Measurements from ENCODE around the gene ENC1. TPM values are rescaled to one million over a fixed set of nuclear protein-coding genes. Genes with fewer than 3 reads are reported as not detected.

ENC1 gene
- polyA plus RNA-seq, 1 donor (not counting 4 experiments of a cell fraction or from before 2014, with no cell fraction given): 68.1 TPM

GRCh38 chr5:74667396-74667795, 26.9 kb upstream of the ENC1 start:
- Histone ChIP-seq H3K4me1 (ENCODE audit: control insufficient read depth, extremely low read depth, insufficient read depth, low read length) (no peaks in the 10 kb centered on the region), H4K20me1 (ENCODE audit: control insufficient read depth, extremely low read depth, insufficient read depth, low read length) (no peaks in the 10 kb centered on the region), H3K79me2 (ENCODE audit: control insufficient read depth, insufficient read depth, low read length) (no peaks in the 10 kb centered on the region), H3K27ac (ENCODE audit: control insufficient read depth, insufficient read depth, low read length) (no peak overlapping the region), H3K9me1 (ENCODE audit: control insufficient read depth, extremely low read depth, insufficient read depth, low read length) (no peaks in the 10 kb centered on the region), H3K9ac (ENCODE audit: control insufficient read depth, extremely low read depth, insufficient read depth, low read length) (no peak overlapping the region), H3K36me3 (ENCODE audit: control insufficient read depth in 2 of 2, extremely low read depth in 1 of 2, insufficient read depth in 2 of 2, low read length in 2 of 2) (no peaks in the 10 kb centered on the region), H3K4me3 (ENCODE audit: control insufficient read depth in 2 of 3, extremely low read depth in 1 of 3, insufficient read depth in 2 of 3, low read depth in 1 of 3, low read length in 3 of 3) (no peak overlapping the region), H2AFZ (ENCODE audit: control insufficient read depth, low read length) (no peak overlapping the region), H3K9me3 (ENCODE audit: control insufficient read depth, low read depth, low read length) (no peaks in the 10 kb centered on the region), H3K4me2 (ENCODE audit: control insufficient read depth, extremely low read depth, insufficient read depth, low read depth, low read length) (no peak overlapping the region), H3K27me3 (ENCODE audit: control insufficient read depth, extremely low read depth, insufficient read depth, low read length) (no peaks in the 10 kb centered on the region)
- DNase-seq (ENCODE audit: low read depth, low spot score) (no peak), FAIRE-seq (no peak)
- dilution Hi-C loops (cut with MboI; ENCODE audit: extremely low pct_ligation_motif_present, low sequenced_read_pairs): no loop called here
- no peak for TF ChIP-seq EZH2 (IDR thresholded peaks at IDR 0.05; ENCODE audit: low read length)
- no peak for TF ChIP-seq CTCF (optimal IDR thresholded peaks at IDR 0.05 in 1 of 3, IDR thresholded peaks at IDR 0.05 in 1 of 3, conservative IDR thresholded peaks at IDR 0.05 in 1 of 3; ENCODE audit: extremely low read depth in 1 of 3, insufficient read depth in 2 of 3, low read length in 3 of 3)

GRCh38 chr5:74665816-74666215, 25.3 kb upstream of the ENC1 start:
- Histone ChIP-seq H2AFZ (ENCODE audit: control insufficient read depth, low read length) (no peak overlapping the region), H3K27me3 (ENCODE audit: control insufficient read depth, extremely low read depth, insufficient read depth, low read length) (no peaks in the 10 kb centered on the region), H3K36me3 (ENCODE audit: control insufficient read depth in 2 of 2, extremely low read depth in 1 of 2, insufficient read depth in 2 of 2, low read length in 2 of 2) (no peaks in the 10 kb centered on the region), H3K9me1 (ENCODE audit: control insufficient read depth, extremely low read depth, insufficient read depth, low read length) (no peaks in the 10 kb centered on the region), H3K4me1 (ENCODE audit: control insufficient read depth, extremely low read depth, insufficient read depth, low read length) (no peaks in the 10 kb centered on the region), H3K9me3 (ENCODE audit: control insufficient read depth, low read depth, low read length) (no peaks in the 10 kb centered on the region), H3K4me3 (ENCODE audit: control insufficient read depth in 2 of 3, extremely low read depth in 1 of 3, insufficient read depth in 2 of 3, low read depth in 1 of 3, low read length in 3 of 3) (no peak overlapping the region), H3K9ac (ENCODE audit: control insufficient read depth, extremely low read depth, insufficient read depth, low read length) (no peak overlapping the region), H4K20me1 (ENCODE audit: control insufficient read depth, extremely low read depth, insufficient read depth, low read length) (no peaks in the 10 kb centered on the region), H3K4me2 (ENCODE audit: control insufficient read depth, extremely low read depth, insufficient read depth, low read depth, low read length) (no peak overlapping the region), H3K27ac (ENCODE audit: control insufficient read depth, insufficient read depth, low read length) (no peak overlapping the region), H3K79me2 (ENCODE audit: control insufficient read depth, insufficient read depth, low read length) (no peaks in the 10 kb centered on the region)
- TF ChIP-seq EZH2 (IDR thresholded peaks at IDR 0.05; ENCODE audit: low read length) (no peak), CTCF (optimal IDR thresholded peaks at IDR 0.05 in 1 of 3, IDR thresholded peaks at IDR 0.05 in 1 of 3, conservative IDR thresholded peaks at IDR 0.05 in 1 of 3; ENCODE audit: extremely low read depth in 1 of 3, insufficient read depth in 2 of 3, low read length in 3 of 3) (no peak)
- no peak for DNase-seq (ENCODE audit: low read depth, low spot score)
- dilution Hi-C loops (cut with MboI; ENCODE audit: extremely low pct_ligation_motif_present, low sequenced_read_pairs): no loop called here
- FAIRE-seq: no peak
